Measurements from ENCODE around the gene PODXL2.
"Not testable (repeated sequence)": the region's sequence is repeated elsewhere in the genome, so short reads cannot be mapped to it uniquely, and the experiment has no call there.

Gene PODXL2

GRCh38 chr3:127694467-127695215 is 65.7 kb downstream of the PODXL2 start:
- DNase-seq, result peak; percentile 25 to 35
- TF ChIP-seq GATA1 (IDR thresholded peaks at IDR 0.05; ENCODE audit: low read depth, low read length) (no peak), POLR2A (IDR thresholded peaks at IDR 0.05; ENCODE audit: low read length) (no peak)

GRCh38 chr3:127697551-127698240 is 68.7 kb downstream of the PODXL2 start:
- peak; percentile 81 for DNase-seq
- no peak for TF ChIP-seq POLR2A (IDR thresholded peaks at IDR 0.05; ENCODE audit: low read length)
- no peak for TF ChIP-seq GATA1 (IDR thresholded peaks at IDR 0.05; ENCODE audit: low read depth, low read length)

GRCh38 chr3:127698286-127698685 is 69.3 kb downstream of the PODXL2 start:
- no peak for DNase-seq
- TF ChIP-seq GATA1 (IDR thresholded peaks at IDR 0.05; ENCODE audit: low read depth, low read length), result no peak
- TF ChIP-seq POLR2A (IDR thresholded peaks at IDR 0.05; ENCODE audit: low read length), result no peak

- TF ChIP-seq POLR2A (IDR thresholded peaks at IDR 0.05; ENCODE audit: low read length) (no peak), GATA1 (IDR thresholded peaks at IDR 0.05; ENCODE audit: low read depth, low read length) (no peak)
- no peak for DNase-seq
Observed at GRCh38 chr3:127698691-127699415, 69.9 kb downstream of the PODXL2 start.

- no peak for TF ChIP-seq GATA1 (IDR thresholded peaks at IDR 0.05; ENCODE audit: low read depth, low read length)
- no peak for TF ChIP-seq POLR2A (IDR thresholded peaks at IDR 0.05; ENCODE audit: low read length)
- DNase-seq, result no peak
Observed at GRCh38 chr3:127699416-127700300, 70.7 kb downstream of the PODXL2 start.

GRCh38 chr3:127700406-127700805 is 71.4 kb downstream of the PODXL2 start:
- TF ChIP-seq POLR2A (IDR thresholded peaks at IDR 0.05; ENCODE audit: low read length) (no peak), GATA1 (IDR thresholded peaks at IDR 0.05; ENCODE audit: low read depth, low read length) (no peak)

GRCh38 chr3:127701280-127701911 is 72.4 kb downstream of the PODXL2 start:
- peak; percentile 60 to 69 for DNase-seq
- TF ChIP-seq POLR2A (IDR thresholded peaks at IDR 0.05; ENCODE audit: low read length) (no peak), GATA1 (IDR thresholded peaks at IDR 0.05; ENCODE audit: low read depth, low read length) (no peak)

More at GRCh38 chr3:127700406-127700805, 71.4 kb downstream of the PODXL2 start:
- no peak for DNase-seq

GRCh38 chr3:127702151-127702578 is 73.2 kb downstream of the PODXL2 start:
- TF ChIP-seq GATA1 (IDR thresholded peaks at IDR 0.05; ENCODE audit: low read depth, low read length) (peak; percentile 22), POLR2A (IDR thresholded peaks at IDR 0.05; ENCODE audit: low read length) (peak; percentile 80)
- DNase-seq, result peak; percentile 89 to 93

GRCh38 chr3:127704840-127705239 is 75.9 kb downstream of the PODXL2 start:
- not testable (repeated sequence) for DNase-seq

GRCh38 chr3:127706312-127706711 is 77.3 kb downstream of the PODXL2 start:
- TF ChIP-seq GATA1 (IDR thresholded peaks at IDR 0.05; ENCODE audit: low read depth, low read length) (no peak), POLR2A (IDR thresholded peaks at IDR 0.05; ENCODE audit: low read length) (no peak)
- DNase-seq, result no peak

- TF ChIP-seq POLR2A (IDR thresholded peaks at IDR 0.05; ENCODE audit: low read length) (no peak), GATA1 (IDR thresholded peaks at IDR 0.05; ENCODE audit: low read depth, low read length) (no peak)
- peak in 1 of 2 experiments; percentile 17 for DNase-seq
Observed at GRCh38 chr3:127706785-127707351, 77.9 kb downstream of the PODXL2 start.

- DNase-seq, result no peak
Observed at GRCh38 chr3:127707851-127708411, 78.9 kb downstream of the PODXL2 start.

More at GRCh38 chr3:127707851-127708411, 78.9 kb downstream of the PODXL2 start:
- no peak for TF ChIP-seq GATA1 (IDR thresholded peaks at IDR 0.05; ENCODE audit: low read depth, low read length)
- no peak for TF ChIP-seq POLR2A (IDR thresholded peaks at IDR 0.05; ENCODE audit: low read length)
